Measurements from ENCODE around the gene GDAP2. TPM values are rescaled to one million over a fixed set of nuclear protein-coding genes. Genes with fewer than 3 reads are reported as not detected.

Gene GDAP2
- total and polyA plus RNA-seq, 7 donors = 5.5 to 33.8 (median 19.6) TPM

- intact Hi-C loops (cut with DNase I) = no loop called here
- Histone ChIP-seq H3K27me3 (no peaks in the 10 kb centered on the region), H3K4me1 (peaks cover 0 to 21% (median 13%) of the 10 kb centered on the region in 4 donors), H3K4me3 (no peak overlapping the region), H3K36me3 (peaks cover 0 to 38% (median 3%) of the 10 kb centered on the region in 4 donors), H3K27ac (no peak overlapping the region), H3K9me3 (no peaks in the 10 kb centered on the region)
- TF ChIP-seq POLR2AphosphoS5 (IDR thresholded peaks at IDR 0.05) (no peak), POLR2A (IDR thresholded peaks at IDR 0.05) (no peak), EP300 (IDR thresholded peaks at IDR 0.05) (no peak)
- TF ChIP-seq, protein P1, sequence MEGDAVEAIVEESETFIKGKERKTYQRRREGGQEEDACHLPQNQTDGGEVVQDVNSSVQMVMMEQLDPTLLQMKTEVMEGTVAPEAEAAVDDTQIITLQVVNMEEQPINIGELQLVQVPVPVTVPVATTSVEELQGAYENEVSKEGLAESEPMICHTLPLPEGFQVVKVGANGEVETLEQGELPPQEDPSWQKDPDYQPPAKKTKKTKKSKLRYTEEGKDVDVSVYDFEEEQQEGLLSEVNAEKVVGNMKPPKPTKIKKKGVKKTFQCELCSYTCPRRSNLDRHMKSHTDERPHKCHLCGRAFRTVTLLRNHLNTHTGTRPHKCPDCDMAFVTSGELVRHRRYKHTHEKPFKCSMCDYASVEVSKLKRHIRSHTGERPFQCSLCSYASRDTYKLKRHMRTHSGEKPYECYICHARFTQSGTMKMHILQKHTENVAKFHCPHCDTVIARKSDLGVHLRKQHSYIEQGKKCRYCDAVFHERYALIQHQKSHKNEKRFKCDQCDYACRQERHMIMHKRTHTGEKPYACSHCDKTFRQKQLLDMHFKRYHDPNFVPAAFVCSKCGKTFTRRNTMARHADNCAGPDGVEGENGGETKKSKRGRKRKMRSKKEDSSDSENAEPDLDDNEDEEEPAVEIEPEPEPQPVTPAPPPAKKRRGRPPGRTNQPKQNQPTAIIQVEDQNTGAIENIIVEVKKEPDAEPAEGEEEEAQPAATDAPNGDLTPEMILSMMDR (IDR thresholded peaks at IDR 0.05) = no peak
- 91 to 95% methylated on average over 2 of the region's 2 CpGs for WGBS, 2 donors
- DNase-seq = no peak
Observed at GRCh38 chr1:117933769-117934168, 4.3 kb upstream of the GDAP2 start.

DNA sequence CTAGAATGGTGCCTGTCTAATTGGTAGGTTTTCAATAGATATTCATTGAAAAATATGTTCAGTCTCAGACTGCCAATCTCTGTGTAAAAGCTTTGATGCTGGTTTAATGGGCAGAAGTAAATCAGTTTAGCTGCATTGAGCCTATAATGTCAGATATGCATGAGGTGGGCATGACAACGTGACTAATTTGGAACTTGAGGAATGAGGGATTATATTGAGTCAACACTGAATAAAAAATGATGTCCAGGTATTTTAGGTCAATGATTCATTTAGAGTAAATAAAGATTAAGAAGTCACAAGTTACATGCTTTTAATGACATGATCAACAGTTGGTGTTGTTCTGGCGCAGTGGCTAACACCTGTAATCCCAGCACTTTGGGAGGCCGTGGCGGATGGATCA lies 3.2 kb upstream of the GDAP2 start:
- peaks cover 0 to 33% (median 23%) of the 10 kb centered on the region in 4 donors for H3K4me1 ChIP-seq
- H3K27ac ChIP-seq = no peak overlapping the region
- 87 to 91% methylated on average over 4 of the region's 4 CpGs for WGBS, 2 donors
- intact Hi-C loops (cut with DNase I) = no loop called here
- TF ChIP-seq, protein P1 (IDR thresholded peaks at IDR 0.05) = no peak
- TF ChIP-seq POLR2A (IDR thresholded peaks at IDR 0.05) = no peak
- TF ChIP-seq POLR2AphosphoS5 (IDR thresholded peaks at IDR 0.05) = no peak
- no peak for TF ChIP-seq EP300 (IDR thresholded peaks at IDR 0.05)
- peaks cover 0 to 26% (median 0%) of the 10 kb centered on the region in 4 donors for H3K36me3 ChIP-seq
- H3K27me3 ChIP-seq = no peaks in the 10 kb centered on the region
- H3K9me3 ChIP-seq = no peaks in the 10 kb centered on the region
- DNase-seq = no peak
- no peak overlapping the region for H3K4me3 ChIP-seq

DNA sequence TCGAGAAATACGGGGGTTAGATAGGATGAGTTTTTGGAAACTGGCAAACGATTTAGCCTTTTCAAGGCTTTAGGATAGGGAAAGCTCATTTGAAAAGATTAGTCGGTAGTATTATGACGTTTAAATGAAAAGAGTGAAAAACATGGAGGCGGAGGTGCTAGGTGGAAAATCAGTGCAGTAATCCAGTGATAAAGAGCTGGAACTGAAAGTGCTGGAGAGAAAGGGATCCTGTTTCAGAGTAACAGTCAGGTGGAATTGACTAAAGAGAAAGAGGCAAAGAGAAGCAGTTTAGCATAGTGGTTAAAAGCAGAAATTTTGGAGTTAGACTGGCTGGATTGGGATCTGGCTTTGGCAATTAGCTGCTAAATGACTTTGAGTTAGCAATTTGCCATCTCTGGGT lies 1.1 kb upstream of the GDAP2 start:
- Histone ChIP-seq H3K27ac (no peak overlapping the region), H3K4me3 (peak overlapping the region in 3 of 4 donors; percentile 68 to 92 (median 86)), H3K4me1 (peaks cover 0 to 37% (median 26%) of the 10 kb centered on the region in 4 donors), H3K36me3 (peaks cover 0 to 9% (median 0%) of the 10 kb centered on the region in 4 donors), H3K27me3 (no peaks in the 10 kb centered on the region), H3K9me3 (no peaks in the 10 kb centered on the region)
- WGBS, 2 donors = 1 to 2% methylated on average over 6 of the region's 6 CpGs
- intact Hi-C loops (cut with DNase I) = no loop called here
- TF ChIP-seq, protein P1 (IDR thresholded peaks at IDR 0.05) = no peak
- TF ChIP-seq EP300 (IDR thresholded peaks at IDR 0.05) = no peak
- no peak for TF ChIP-seq POLR2AphosphoS5 (IDR thresholded peaks at IDR 0.05)
- no peak for TF ChIP-seq POLR2A (IDR thresholded peaks at IDR 0.05)
- no peak for DNase-seq

- peaks cover 0 to 9% (median 0%) of the 10 kb centered on the region in 4 donors for H3K36me3 ChIP-seq
- intact Hi-C loops (cut with DNase I) = no loop called here
- 0 to 1% methylated on average over 12 of the region's 12 CpGs for WGBS, 2 donors
- H3K4me3 ChIP-seq = peak overlapping the region; percentile 68 to 92 (median 89)
- H3K27ac ChIP-seq = peak overlapping the region in 3 of 4 donors; percentile 86 to 92 (median 90)
- no peaks in the 10 kb centered on the region for H3K9me3 ChIP-seq
- peaks cover 0 to 37% (median 26%) of the 10 kb centered on the region in 4 donors for H3K4me1 ChIP-seq
- H3K27me3 ChIP-seq = no peaks in the 10 kb centered on the region
- DNase-seq = no peak
- TF ChIP-seq, protein P1 (IDR thresholded peaks at IDR 0.05) = no peak
- TF ChIP-seq EP300 (IDR thresholded peaks at IDR 0.05) (no peak), POLR2AphosphoS5 (IDR thresholded peaks at IDR 0.05) (no peak), POLR2A (IDR thresholded peaks at IDR 0.05) (no peak)
Observed at GRCh38 chr1:117930173-117930447, 689 bp upstream of the GDAP2 start.

- Histone ChIP-seq H3K27ac (peak overlapping the region; percentile 86 to 92 (median 90)), H3K4me1 (peaks cover 0 to 37% (median 26%) of the 10 kb centered on the region in 4 donors), H3K27me3 (no peaks in the 10 kb centered on the region), H3K4me3 (peak overlapping the region; percentile 68 to 92 (median 89)), H3K9me3 (no peaks in the 10 kb centered on the region), H3K36me3 (no peaks in the 10 kb centered on the region)
- intact Hi-C loops (cut with DNase I) = loop anchor here (5.0 kb wide), 1 partner anchor 807 kb away; the partner anchor contains the start of gene TRIM45
- DNase-seq = peak; percentile 73
- TF ChIP-seq POLR2AphosphoS5 (IDR thresholded peaks at IDR 0.05) = no peak
- no peak for TF ChIP-seq POLR2A (IDR thresholded peaks at IDR 0.05)
- TF ChIP-seq, protein P1 (IDR thresholded peaks at IDR 0.05) = no peak
- TF ChIP-seq EP300 (IDR thresholded peaks at IDR 0.05) = no peak
- 0% methylated on average over 24 of the region's 24 CpGs for WGBS, 2 donors
Observed at GRCh38 chr1:117928881-117929342, 509 bp downstream of the GDAP2 start.

All from sigmoid colon (tissue), 7 donors.